C1 segment of cervical spinal cord (tissue), 14 donors: ENCODE results near the gene SGCD.

Source experiments
- DNase-seq, 14 donors: peaks; one replicate each; lab custom pipeline; 2025; lab: John Stamatoyannopoulos, UW

Gene SGCD

GRCh38 chr5:156686380-156686779, 359.4 kb downstream of the SGCD start:
- DNase-seq: no peak

GRCh38 chr5:156686796-156687195, 359.8 kb downstream of the SGCD start:
- no peak for DNase-seq

DNA sequence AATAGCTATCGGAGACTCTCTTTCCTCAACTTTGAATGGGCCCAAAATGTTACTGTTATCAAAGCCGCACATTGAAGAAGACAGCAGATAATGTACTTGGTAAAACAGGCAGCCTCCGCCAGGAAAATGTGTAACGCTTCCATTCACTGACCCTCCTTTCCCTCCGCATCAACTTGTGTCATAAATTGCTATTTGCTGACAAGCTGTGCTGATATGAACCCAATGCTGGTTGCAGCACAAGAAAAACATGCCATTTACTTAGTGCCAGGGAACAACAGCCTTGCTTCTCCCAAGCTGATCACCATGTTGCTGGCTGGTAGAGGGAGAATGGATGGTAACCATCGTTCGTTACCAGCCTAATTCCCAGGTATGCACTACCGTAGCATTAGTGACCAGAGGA, 360.6 kb downstream of the SGCD start:
- DNase-seq: no peak

DNA sequence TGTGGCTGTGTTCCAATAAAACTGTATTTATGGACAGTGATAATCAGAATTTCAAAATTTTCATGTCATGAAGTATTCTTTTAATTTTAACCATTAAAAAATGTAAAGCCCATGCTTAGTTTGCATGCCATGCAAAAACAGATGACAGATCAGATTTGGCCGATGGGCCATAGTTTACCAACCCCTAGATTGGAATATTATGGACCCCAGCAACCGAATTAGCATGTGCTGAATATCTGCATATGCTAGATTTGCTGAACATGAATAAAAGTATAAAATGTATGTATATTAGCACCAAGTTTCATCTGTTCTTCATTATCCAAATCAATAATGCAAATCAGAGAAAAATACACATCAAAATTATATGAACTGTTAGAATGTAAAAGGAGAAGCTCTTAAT, 364.6 kb downstream of the SGCD start:
- no peak for DNase-seq

GRCh38 chr5:156693113-156693512, 366.1 kb downstream of the SGCD start:
- DNase-seq: no peak

- DNase-seq: no peak
Measured at GRCh38 chr5:156694598-156694997, 367.6 kb downstream of the SGCD start.

DNA sequence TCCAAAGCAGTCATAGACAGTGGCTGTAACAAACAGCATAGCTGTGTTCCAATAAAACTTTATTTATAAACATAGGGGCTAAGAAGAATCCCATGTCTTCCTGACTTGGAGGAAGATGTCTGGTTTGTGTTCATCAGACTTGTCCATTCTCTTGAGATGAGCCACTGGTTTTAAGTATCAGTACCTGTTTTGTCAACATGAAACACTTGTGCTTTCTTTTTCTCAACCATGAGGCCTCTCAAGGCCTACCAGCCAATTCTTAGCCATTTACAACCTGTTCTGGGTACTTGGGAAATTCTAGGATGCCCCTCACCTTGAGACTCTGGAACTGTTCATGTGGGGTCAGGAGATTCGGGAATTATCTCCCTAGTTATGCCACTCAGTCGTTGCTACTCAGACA, 368.8 kb downstream of the SGCD start:
- DNase-seq: no peak

- no peak for DNase-seq
Measured at GRCh38 chr5:156698323-156698722, 371.4 kb downstream of the SGCD start.

DNA sequence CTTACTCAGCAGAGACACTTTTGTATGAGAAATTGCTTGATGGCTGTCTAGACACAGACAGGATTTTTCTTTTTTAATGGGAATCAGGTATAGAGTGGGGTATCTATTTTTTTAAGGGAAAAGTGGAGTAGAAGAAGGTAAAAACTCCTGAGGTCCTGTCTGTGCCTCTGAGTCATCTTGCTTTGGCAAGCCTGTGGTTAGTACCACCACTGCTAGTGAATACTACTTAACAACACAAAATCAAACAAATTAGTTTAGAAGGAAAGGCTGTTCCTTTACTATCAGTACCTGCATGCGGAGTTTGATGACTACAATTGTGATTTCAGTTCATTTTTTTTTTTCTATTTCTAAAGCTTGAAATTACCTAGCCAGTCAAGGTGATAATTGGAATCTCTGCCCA, 372.2 kb downstream of the SGCD start:
- DNase-seq: no peak

- no peak for DNase-seq
Measured at GRCh38 chr5:156704139-156704538, 377.2 kb downstream of the SGCD start.

DNA sequence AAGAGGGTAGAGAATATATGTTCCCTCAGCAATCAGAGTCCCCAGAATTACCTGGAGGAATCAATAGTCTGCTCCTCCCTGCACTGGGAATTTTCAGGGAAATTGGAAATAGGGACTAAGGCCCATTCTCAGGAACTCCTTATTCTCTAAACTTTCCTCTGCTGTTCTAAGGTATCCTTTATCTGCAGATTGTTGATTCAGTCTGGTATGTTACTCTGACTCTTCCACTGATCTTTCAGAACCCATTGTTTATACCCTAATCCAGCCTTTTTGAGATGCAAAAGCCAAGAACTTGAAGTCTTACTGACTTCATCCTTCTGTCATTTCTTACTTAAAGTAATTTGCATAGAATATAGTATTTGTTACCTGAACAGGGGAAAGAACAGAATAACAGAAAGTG, 379.7 kb downstream of the SGCD start:
- DNase-seq: no peak

DNA sequence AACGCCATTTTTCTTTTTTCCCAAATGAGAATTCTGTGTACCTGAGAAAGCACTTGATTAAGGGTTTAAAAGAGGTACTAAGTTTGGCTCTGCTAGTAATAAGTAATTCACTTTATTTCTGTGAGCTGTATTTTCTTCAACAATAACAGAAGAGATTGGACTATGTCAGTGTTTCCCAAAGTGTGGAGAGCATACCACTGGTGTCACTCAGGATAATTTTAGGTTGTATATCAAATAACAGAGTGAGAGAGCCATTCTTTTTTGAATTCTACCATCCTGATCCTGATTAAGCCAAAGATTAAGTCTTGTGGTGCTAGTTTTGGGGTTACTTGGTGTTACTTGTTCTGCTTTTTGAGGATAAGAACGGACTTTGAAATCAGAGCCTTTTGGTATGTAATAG, 380.8 kb downstream of the SGCD start:
- DNase-seq: no peak

- DNase-seq: peak in 1 of 14 donors; percentile 25
Measured at GRCh38 chr5:156715287-156715686, 388.3 kb downstream of the SGCD start.

- no peak for DNase-seq
Measured at GRCh38 chr5:156716591-156717380, 389.8 kb downstream of the SGCD start.

DNA sequence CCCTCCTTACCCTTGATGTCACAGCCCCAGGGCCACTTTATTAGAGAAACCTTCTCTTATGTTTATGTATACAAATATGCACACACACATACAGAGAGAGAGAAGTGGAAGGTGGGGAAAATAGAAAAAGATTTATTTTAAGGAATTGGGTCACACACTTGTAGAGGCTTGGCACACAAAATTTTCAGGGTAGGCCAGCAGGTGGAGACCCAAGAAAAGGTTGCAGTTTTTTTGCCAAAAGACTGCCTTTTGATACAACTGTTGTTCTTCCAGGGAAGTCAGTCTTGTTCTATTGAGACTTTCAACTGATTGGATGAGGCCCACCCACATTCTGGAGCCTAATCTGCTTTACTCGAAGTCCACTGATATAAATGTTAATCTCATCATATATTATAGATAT, 392.0 kb downstream of the SGCD start:
- no peak for DNase-seq

DNA sequence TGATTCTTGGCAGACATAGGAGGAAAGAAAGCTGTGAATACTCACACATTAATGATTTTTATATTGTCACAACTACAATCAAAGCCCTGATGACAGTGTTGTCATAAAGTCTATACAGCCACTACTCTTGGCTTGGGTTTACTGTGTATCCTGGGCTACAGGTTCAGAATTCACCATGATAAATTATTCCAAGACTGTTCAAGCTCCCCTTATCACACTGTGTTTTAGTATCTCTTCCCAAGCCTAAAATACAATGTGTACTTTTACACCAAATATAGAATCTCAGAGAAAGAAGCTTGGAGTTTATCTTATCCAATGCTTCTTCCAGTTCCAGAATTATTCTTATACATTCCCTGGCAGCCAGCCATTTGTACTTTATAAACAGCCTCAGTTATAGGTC, 395.4 kb downstream of the SGCD start:
- no peak for DNase-seq

- no peak for DNase-seq
Measured at GRCh38 chr5:156735477-156735876, 408.5 kb downstream of the SGCD start.

DNA sequence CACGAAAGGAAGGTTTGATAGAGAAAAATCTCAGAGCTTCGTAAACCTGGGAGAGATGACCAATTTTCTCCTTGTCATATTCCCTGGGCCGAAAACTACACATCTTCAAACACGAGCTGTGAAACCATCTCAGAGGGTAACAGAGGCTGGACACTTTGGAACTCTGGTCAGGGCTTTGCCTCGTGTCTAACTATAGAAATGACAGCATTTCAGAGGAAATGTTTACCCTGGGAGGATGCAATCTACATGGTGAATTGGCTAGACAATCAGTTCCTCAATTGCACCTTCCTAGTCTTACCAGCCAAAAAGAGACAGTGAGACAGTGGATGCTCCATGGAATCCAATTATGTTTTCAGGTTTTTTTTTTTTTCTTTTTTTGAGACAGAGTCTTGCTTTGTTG, 414.6 kb downstream of the SGCD start:
- DNase-seq: no peak

DNA sequence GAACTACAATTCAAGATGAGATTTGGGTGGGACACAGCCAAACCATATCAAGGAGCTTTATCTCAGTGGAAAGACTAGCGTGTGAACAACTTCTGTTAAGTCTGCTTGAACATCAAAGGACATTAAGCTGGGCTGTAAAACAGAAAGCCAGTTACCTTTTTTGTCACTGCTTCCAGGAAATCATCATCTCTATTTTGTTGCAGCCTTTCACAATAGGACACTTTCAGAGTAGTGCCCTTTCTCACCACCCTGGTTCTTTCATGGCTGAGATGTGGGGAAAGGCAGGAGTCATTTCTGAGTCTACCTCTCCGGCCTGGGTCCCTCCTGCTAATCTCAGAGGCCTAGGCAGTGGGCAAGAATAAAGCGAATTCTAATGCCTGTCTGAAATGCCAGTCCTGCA, 426.9 kb downstream of the SGCD start:
- DNase-seq: no peak

DNA sequence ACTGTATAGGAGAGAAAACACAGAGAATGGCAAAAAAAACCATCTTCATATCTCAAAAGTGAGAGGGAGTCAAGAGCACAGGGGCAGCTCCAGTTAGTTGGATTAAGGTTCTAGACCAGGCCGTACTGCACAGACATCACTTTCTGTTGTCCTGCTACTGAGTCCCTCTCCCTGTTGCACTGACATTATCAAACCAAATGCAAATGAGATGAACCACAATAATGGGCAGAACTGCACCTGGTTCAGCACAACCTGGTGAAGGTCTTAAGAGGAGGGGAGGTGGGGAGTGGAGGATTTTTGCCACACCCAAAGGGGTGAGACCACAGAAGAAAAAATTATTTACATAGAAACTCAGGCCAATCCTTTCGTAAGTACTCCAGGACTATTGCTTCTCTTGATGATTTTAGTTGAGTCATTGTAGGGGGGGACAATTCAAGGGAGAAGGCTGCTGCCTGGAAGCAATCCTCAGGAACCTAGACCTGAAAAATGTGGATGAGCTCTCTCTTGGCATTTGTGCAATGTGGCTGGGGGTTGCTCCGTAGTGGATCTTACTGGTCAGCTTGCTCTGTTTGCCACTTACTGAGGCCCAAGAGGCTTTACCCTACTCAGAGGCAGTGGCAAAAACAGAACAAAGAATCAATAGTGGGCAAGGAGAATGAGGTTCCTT, 428.6 kb downstream of the SGCD start:
- no peak for DNase-seq

DNA sequence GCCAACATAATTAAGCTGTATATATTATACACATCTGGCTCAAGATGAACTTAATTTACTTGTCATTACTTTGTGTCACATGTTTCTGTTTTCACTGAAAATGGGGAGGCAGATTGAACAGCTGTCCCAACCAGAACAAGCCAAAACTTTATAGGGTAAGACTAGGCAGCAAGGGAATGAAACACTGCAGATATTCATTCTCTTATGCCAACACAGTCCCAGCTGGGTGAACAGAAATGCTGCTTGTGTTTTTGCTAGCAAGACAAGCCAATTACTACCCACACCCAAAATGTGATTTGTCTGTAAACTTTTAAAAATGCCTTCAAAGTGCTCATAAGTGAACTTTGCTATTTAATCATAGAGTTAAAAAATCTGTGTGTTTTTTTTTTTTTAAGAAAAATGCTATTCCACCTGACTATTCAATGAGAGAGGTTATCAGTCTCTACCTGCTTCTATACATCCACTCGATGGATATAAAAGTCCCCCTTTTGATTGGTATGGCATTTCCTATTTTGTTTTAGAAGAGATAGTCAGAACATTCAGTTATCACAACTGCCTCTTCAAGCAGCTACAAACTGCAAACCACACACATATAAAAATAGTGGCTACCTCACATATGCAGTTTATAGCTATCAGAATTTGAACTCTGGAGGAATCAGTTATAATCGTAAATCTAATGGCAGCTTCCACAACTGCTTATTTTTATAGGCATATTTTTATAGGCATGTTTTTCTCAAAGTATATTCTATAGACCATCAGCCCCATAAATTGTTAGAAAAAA, 431.2 kb downstream of the SGCD start:
- no peak for DNase-seq

DNA sequence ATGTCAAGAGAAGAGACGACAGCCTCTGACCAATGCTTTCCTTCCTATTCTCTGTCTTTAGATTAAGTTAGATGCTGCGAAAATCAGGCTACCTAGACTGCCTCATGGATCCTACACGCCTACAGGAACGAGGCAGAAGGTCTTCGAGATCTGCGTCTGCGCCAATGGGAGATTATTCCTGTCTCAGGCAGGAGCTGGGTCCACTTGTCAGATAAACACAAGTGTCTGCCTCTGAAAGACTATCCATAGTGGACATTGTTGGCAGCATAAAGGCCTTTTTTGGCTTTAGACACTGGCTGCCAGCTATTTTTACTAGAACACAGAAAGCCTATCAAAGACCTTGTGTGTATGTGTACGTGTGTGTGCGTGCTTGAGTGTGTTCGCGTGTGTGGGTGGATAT, 432.2 kb downstream of the SGCD start:
- DNase-seq: peak in 1 of 14 donors; percentile 4

- DNase-seq: no peak
Measured at GRCh38 chr5:156762771-156763170, 435.8 kb downstream of the SGCD start.
